Prostate gland (tissue), 2 donors: ENCODE measurements around the gene IGFLR1. TPM values are rescaled to one million over a fixed set of nuclear protein-coding genes. Genes with fewer than 3 reads are reported as not detected.

Source experiments
- DNase-seq: peaks from one replicate; pipeline ENCODE4 v3.0.0-alpha.2; 2019; ENCODE audit warnings: low spot score
- H3K27ac ChIP-seq, 2 donors: fragments of 200-600 bp; sonication (generic); 2 replicates each; pipeline ENCODE4 v1.5.1; 2017 to 2019
- H3K27me3 ChIP-seq: fragments of 200-600 bp; sonication (generic); replicated peaks from 2 replicates; pipeline ENCODE4 v1.5.1; 2019; ENCODE audit not compliant: insufficient read depth
- H3K36me3 ChIP-seq, 2 donors: fragments of 200-600 bp; sonication (generic); 1 replicate in 1 of 2; 2 replicates in 1 of 2; pipeline versions ENCODE4 v1.5.1 to v1.8.1; 2017 to 2019
- H3K4me1 ChIP-seq: fragments of 200-600 bp; sonication (generic); replicated peaks from 2 replicates; pipeline ENCODE4 v1.5.1; 2019
- H3K4me3 ChIP-seq, 2 donors: fragments of 200-600 bp; sonication (generic); 2 replicates each; pipeline ENCODE4 v1.5.1; 2017 to 2019
- H3K9me3 ChIP-seq: fragments of 200-600 bp; sonication (generic); 2 replicates; pipeline ENCODE4 v1.5.1; 2017
- POLR2A ChIP-seq: fragments of 450-650 bp; IDR thresholded peaks from one replicate; pipeline ENCODE4 v1.6.1; 2016; ENCODE audit warnings: antibody characterized with exemption, mild to moderate bottlenecking
- POLR2AphosphoS5 ChIP-seq: sonication (generic); formaldehyde crosslinking; IDR thresholded peaks from one replicate; pipeline ENCODE4 v1.6.1; 2017; ENCODE audit warnings: antibody characterized with exemption
- WGBS: methylation state at CpG from one replicate; pipeline ENCODE4 v1.1.5; 2018; 5-methylcytosine and 5-hydroxymethylcytosine counted together
- intact Hi-C: fragments of 100-400 bp; cut with DNase I; formaldehyde crosslinking; loops from one replicate; pipeline ENCODE4 v1.14.2; 2022
- total RNA-seq, 2 donors: library from RNA; depleted of rRNA; stranded (reverse); fragments of >200 nt; gene quantifications; one replicate each; pipeline ENCODE4 v1.1.0, GENCODE V29; 2016
- TF ChIP-seq, protein P1 (sequence below), 4 experiments: fragments of 200-600 bp in 2 of 4; fragments of 450-650 bp in 2 of 4; sonication (generic) in 2 of 4; IDR thresholded peaks; 1 replicate in 3 of 4; 2 replicates in 1 of 4; pipeline ENCODE4 v1.5.1; 2016 to 2019; ENCODE audit warnings: antibody characterized with exemption in 4 of 4, mild to moderate bottlenecking in 2 of 4, moderate library complexity in 2 of 4

The IGFLR1 gene
- total RNA-seq, 2 donors from 2014 or later = 9.4 to 16.1 TPM

DNA sequence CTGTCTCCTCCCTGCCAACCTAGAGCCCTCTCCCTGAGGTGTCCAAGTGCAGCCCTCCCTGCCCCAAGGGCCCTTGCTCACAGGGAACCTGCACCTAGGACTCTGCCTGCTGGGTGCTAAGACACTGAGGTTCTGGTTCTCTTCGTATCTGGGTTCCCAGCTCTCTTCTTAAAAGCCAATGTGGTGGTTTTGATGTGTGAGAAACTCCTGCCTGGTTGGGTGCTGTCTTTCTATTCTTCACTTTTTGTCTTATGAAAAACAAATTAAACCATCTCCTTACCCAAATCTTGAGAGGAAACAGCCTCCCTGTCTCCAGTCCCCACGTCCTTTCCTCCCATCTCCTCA, 28.8 kb downstream of the IGFLR1 start:
- no peak overlapping the region for H3K4me3 ChIP-seq
- H3K27ac ChIP-seq = no peak overlapping the region
- H3K4me1 ChIP-seq = peaks cover 6% of the 10 kb centered on the region
- 88% methylated on average over 2 of the region's 2 CpGs for WGBS
- H3K36me3 ChIP-seq = no peaks in the 10 kb centered on the region
- TF ChIP-seq, protein P1, sequence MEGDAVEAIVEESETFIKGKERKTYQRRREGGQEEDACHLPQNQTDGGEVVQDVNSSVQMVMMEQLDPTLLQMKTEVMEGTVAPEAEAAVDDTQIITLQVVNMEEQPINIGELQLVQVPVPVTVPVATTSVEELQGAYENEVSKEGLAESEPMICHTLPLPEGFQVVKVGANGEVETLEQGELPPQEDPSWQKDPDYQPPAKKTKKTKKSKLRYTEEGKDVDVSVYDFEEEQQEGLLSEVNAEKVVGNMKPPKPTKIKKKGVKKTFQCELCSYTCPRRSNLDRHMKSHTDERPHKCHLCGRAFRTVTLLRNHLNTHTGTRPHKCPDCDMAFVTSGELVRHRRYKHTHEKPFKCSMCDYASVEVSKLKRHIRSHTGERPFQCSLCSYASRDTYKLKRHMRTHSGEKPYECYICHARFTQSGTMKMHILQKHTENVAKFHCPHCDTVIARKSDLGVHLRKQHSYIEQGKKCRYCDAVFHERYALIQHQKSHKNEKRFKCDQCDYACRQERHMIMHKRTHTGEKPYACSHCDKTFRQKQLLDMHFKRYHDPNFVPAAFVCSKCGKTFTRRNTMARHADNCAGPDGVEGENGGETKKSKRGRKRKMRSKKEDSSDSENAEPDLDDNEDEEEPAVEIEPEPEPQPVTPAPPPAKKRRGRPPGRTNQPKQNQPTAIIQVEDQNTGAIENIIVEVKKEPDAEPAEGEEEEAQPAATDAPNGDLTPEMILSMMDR (IDR thresholded peaks at IDR 0.05) = no peak
- no peak for TF ChIP-seq POLR2AphosphoS5
- no peak for TF ChIP-seq POLR2A
- no peaks in the 10 kb centered on the region for H3K27me3 ChIP-seq
- no peak for DNase-seq
- intact Hi-C loops = loop anchor here (10.0 kb wide), 1 partner anchor 359 kb away; the partner anchor contains the start of gene FFAR3
- no peaks in the 10 kb centered on the region for H3K9me3 ChIP-seq

DNA sequence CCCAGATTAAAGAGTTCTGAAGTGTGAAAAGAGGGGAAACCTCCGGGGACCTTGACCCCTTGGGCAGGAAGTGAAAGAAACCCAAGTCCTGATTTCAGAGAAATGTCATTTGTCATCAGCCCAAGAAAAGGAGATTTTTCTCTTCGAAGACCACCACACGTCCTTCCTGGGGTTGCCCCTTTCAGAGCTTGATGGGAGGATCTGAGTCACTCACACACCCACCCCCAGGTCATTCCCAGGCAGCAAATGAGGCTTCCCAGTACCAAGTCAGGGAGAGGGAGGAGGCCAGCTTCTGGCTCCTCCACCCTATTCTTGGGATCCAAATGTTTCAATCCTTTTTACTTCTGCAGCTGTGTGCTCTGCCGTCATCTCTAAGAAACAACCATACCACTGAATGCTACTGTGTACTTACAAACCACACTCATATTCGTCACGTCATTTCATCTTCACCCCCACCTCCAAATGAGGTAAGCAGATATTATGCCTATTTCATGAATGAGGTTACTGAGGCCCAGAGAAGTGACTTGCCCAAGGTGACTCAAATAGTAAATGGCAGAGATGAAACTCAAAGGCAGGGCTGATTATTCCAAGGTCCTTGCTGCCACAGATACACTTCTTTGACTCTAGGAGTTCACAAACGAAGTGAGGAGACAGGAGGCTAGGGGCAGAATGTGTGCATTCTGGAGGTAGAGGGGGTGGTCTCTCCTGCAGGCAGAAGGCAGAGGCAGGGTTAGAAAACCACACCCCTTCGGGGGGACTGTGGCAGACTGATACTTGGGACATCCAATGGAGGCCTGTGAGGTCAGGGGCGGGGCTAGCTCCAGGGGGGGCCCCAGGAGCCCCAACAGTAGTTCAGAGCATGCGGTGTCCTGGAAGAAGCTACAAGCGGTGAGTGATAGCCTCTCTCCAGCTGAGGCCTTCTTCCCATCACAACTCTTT, 29.4 kb downstream of the IGFLR1 start:
- DNase-seq = no peak
- 82% methylated on average over 11 of the region's 11 CpGs for WGBS
- no peak for TF ChIP-seq POLR2AphosphoS5
- no peak for TF ChIP-seq POLR2A
- TF ChIP-seq, protein P1 (IDR thresholded peaks at IDR 0.05) = no peak
- no peaks in the 10 kb centered on the region for H3K9me3 ChIP-seq
- H3K27ac ChIP-seq = no peak overlapping the region
- no peaks in the 10 kb centered on the region for H3K36me3 ChIP-seq
- H3K4me3 ChIP-seq = no peak overlapping the region
- H3K27me3 ChIP-seq = no peaks in the 10 kb centered on the region
- H3K4me1 ChIP-seq = peaks cover 6% of the 10 kb centered on the region
- intact Hi-C loops = loop anchor here (10.0 kb wide), 1 partner anchor 358 kb away; the partner anchor contains the start of gene FFAR3

DNA sequence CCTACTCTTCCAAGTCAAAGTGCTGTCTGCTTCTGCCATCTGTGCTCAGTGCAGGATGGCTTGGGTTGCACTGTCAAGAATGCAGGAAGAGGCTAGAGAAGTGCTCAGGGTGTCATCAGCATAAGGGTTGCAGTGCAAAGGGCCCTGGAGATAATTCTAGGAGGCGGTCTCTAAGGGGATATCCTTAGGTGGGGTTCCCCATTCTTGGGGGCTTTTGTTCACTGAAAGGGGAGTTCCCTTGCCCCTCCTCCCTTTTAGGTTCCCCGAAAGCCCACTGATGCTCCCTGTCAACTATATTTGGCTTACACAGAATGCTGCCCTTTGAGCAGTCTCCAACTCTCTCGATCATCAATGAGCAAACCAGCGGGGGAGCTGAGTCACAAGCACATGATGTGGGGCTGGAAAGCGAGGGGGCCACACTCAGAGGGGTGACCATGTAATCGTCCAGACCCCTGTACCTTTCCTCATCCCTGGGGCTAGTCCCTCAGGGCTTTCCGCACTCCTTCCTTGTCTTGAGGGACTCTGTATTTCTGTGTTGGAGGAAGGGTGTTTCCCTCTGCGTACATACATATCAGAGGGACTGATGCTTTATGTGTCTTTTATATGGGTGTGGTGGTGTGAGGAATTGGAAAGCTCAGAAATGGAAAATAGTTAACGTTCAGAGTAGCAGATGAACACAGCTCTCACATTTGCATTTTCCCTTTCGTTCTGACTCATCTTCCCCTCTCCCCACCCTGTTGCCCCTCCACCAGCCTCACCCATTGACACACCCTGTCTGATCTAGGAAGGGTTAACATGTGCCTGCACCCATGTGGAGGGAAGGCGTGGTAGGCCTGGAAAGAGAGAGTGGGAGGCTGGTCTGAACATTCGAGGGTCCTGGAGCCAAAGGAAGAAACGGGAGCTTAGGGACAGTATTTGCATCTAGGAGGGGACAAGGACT, 31.2 kb downstream of the IGFLR1 start:
- TF ChIP-seq, protein P1 (IDR thresholded peaks at IDR 0.05) = no peak
- no peak for TF ChIP-seq POLR2A
- no peak for TF ChIP-seq POLR2AphosphoS5
- intact Hi-C loops = loop anchor here (10.0 kb wide), 1 partner anchor 356 kb away; the partner anchor contains the start of gene FFAR3
- Histone ChIP-seq H3K4me3 (no peak overlapping the region), H3K4me1 (peaks cover 5% of the 10 kb centered on the region), H3K36me3 (no peaks in the 10 kb centered on the region), H3K9me3 (no peaks in the 10 kb centered on the region), H3K27me3 (no peaks in the 10 kb centered on the region), H3K27ac (no peak overlapping the region)
- no peak for DNase-seq
- WGBS = 66% methylated on average over 13 of the region's 13 CpGs

DNA sequence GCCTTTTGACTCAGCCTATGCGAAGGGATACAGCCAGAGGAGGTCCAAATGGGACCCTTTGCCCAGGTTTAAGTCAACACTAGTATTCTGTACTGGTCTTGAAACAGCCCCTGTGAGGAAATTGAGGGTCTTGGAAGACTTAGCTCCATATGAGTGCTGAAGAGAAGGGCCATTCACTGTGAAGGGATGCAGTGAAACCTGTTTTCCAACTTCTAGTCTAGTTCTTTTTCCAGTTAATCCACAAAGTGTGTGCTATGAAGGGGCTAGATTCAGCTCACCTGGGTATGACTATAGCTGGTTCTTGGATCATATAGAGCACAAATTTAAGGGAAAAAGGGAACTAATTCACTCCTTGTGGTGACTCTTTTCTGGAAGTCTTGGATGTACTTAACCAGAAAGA, 33.9 kb downstream of the IGFLR1 start:
- WGBS = 100% methylated on average over 1 of the region's 1 CpG
- TF ChIP-seq, protein P1 (IDR thresholded peaks at IDR 0.05) = no peak
- TF ChIP-seq POLR2A (no peak), POLR2AphosphoS5 (no peak)
- intact Hi-C loops = no loop called here
- Histone ChIP-seq H3K4me1 (no peaks in the 10 kb centered on the region), H3K27me3 (no peaks in the 10 kb centered on the region), H3K9me3 (no peaks in the 10 kb centered on the region), H3K27ac (no peak overlapping the region), H3K4me3 (no peak overlapping the region), H3K36me3 (no peaks in the 10 kb centered on the region)
- DNase-seq = no peak
